ENCODE measurements around the gene CDK14.

The CDK14 gene

GRCh38 chr7:90710466-90710850, 114.3 kb downstream of the CDK14 start:
- DNase-seq (ENCODE audit: insufficient read length) = no peak
- peak; percentile 81 for FAIRE-seq

GRCh38 chr7:90713628-90714027, 117.5 kb downstream of the CDK14 start:
- FAIRE-seq (peak; percentile 9), DNase-seq (ENCODE audit: insufficient read length) (no peak)
- TF ChIP-seq POLR2AphosphoS5 (IDR thresholded peaks at IDR 0.05; ENCODE audit: low read depth, low read length) = no peak
- no peak for TF ChIP-seq TAF1 (IDR thresholded peaks at IDR 0.05; ENCODE audit: borderline replicate concordance, low read depth, low read length)
- TF ChIP-seq POLR2A (IDR thresholded peaks at IDR 0.05; ENCODE audit: low read depth, low read length) = no peak

More at GRCh38 chr7:90710466-90710850, 114.3 kb downstream of the CDK14 start:
- no peak for TF ChIP-seq POLR2AphosphoS5 (IDR thresholded peaks at IDR 0.05; ENCODE audit: low read depth, low read length)
- no peak for TF ChIP-seq POLR2A (IDR thresholded peaks at IDR 0.05; ENCODE audit: low read depth, low read length)
- TF ChIP-seq TAF1 (IDR thresholded peaks at IDR 0.05; ENCODE audit: borderline replicate concordance, low read depth, low read length) = no peak

GRCh38 chr7:90715067-90715466, 118.9 kb downstream of the CDK14 start:
- DNase-seq (ENCODE audit: insufficient read length) (no peak), FAIRE-seq (peak; percentile 77)
- no peak for TF ChIP-seq POLR2A (IDR thresholded peaks at IDR 0.05; ENCODE audit: low read depth, low read length)
- TF ChIP-seq POLR2AphosphoS5 (IDR thresholded peaks at IDR 0.05; ENCODE audit: low read depth, low read length) = no peak
- no peak for TF ChIP-seq TAF1 (IDR thresholded peaks at IDR 0.05; ENCODE audit: borderline replicate concordance, low read depth, low read length)

GRCh38 chr7:90717296-90718060, 121.4 kb downstream of the CDK14 start:
- DNase-seq (ENCODE audit: insufficient read length) (no peak), FAIRE-seq (no peak)
- TF ChIP-seq TAF1 (IDR thresholded peaks at IDR 0.05; ENCODE audit: borderline replicate concordance, low read depth, low read length) (no peak), POLR2AphosphoS5 (IDR thresholded peaks at IDR 0.05; ENCODE audit: low read depth, low read length) (no peak), POLR2A (IDR thresholded peaks at IDR 0.05; ENCODE audit: low read depth, low read length) (no peak)

- TF ChIP-seq POLR2AphosphoS5 (IDR thresholded peaks at IDR 0.05; ENCODE audit: low read depth, low read length) (no peak), POLR2A (IDR thresholded peaks at IDR 0.05; ENCODE audit: low read depth, low read length) (no peak), TAF1 (IDR thresholded peaks at IDR 0.05; ENCODE audit: borderline replicate concordance, low read depth, low read length) (no peak)
- FAIRE-seq (no peak), DNase-seq (ENCODE audit: insufficient read length) (no peak)
Observed at GRCh38 chr7:90719155-90719554, 123.0 kb downstream of the CDK14 start.

GRCh38 chr7:90720984-90721760, 125.1 kb downstream of the CDK14 start:
- DNase-seq (ENCODE audit: insufficient read length) (no peak), FAIRE-seq (peak; percentile 21)
- TF ChIP-seq TAF1 (IDR thresholded peaks at IDR 0.05; ENCODE audit: borderline replicate concordance, low read depth, low read length) = no peak
- no peak for TF ChIP-seq POLR2A (IDR thresholded peaks at IDR 0.05; ENCODE audit: low read depth, low read length)
- no peak for TF ChIP-seq POLR2AphosphoS5 (IDR thresholded peaks at IDR 0.05; ENCODE audit: low read depth, low read length)

- FAIRE-seq = no peak
Observed at GRCh38 chr7:90721869-90722431, 125.8 kb downstream of the CDK14 start.

GRCh38 chr7:90723233-90723632, 127.1 kb downstream of the CDK14 start:
- TF ChIP-seq POLR2AphosphoS5 (IDR thresholded peaks at IDR 0.05; ENCODE audit: low read depth, low read length) (no peak), POLR2A (IDR thresholded peaks at IDR 0.05; ENCODE audit: low read depth, low read length) (no peak), TAF1 (IDR thresholded peaks at IDR 0.05; ENCODE audit: borderline replicate concordance, low read depth, low read length) (no peak)
- no peak for FAIRE-seq
- DNase-seq (ENCODE audit: insufficient read length) = no peak

More at GRCh38 chr7:90721869-90722431, 125.8 kb downstream of the CDK14 start:
- DNase-seq (ENCODE audit: insufficient read length) = no peak
- TF ChIP-seq POLR2AphosphoS5 (IDR thresholded peaks at IDR 0.05; ENCODE audit: low read depth, low read length) = no peak
- TF ChIP-seq POLR2A (IDR thresholded peaks at IDR 0.05; ENCODE audit: low read depth, low read length) = no peak
- TF ChIP-seq TAF1 (IDR thresholded peaks at IDR 0.05; ENCODE audit: borderline replicate concordance, low read depth, low read length) = no peak

- FAIRE-seq (no peak), DNase-seq (ENCODE audit: insufficient read length) (no peak)
Observed at GRCh38 chr7:90723866-90724265, 127.7 kb downstream of the CDK14 start.

GRCh38 chr7:90726120-90726519, 130.0 kb downstream of the CDK14 start:
- FAIRE-seq (peak; percentile 67), DNase-seq (ENCODE audit: insufficient read length) (no peak)
- TF ChIP-seq POLR2A (IDR thresholded peaks at IDR 0.05; ENCODE audit: low read depth, low read length) (no peak), TAF1 (IDR thresholded peaks at IDR 0.05; ENCODE audit: borderline replicate concordance, low read depth, low read length) (no peak), POLR2AphosphoS5 (IDR thresholded peaks at IDR 0.05; ENCODE audit: low read depth, low read length) (no peak)

More at GRCh38 chr7:90723866-90724265, 127.7 kb downstream of the CDK14 start:
- no peak for TF ChIP-seq POLR2A (IDR thresholded peaks at IDR 0.05; ENCODE audit: low read depth, low read length)
- TF ChIP-seq TAF1 (IDR thresholded peaks at IDR 0.05; ENCODE audit: borderline replicate concordance, low read depth, low read length) = no peak
- no peak for TF ChIP-seq POLR2AphosphoS5 (IDR thresholded peaks at IDR 0.05; ENCODE audit: low read depth, low read length)

GRCh38 chr7:90726623-90727022, 130.5 kb downstream of the CDK14 start:
- DNase-seq (ENCODE audit: insufficient read length) = no peak
- TF ChIP-seq POLR2A (IDR thresholded peaks at IDR 0.05; ENCODE audit: low read depth, low read length) = no peak
- no peak for TF ChIP-seq TAF1 (IDR thresholded peaks at IDR 0.05; ENCODE audit: borderline replicate concordance, low read depth, low read length)
- no peak for TF ChIP-seq POLR2AphosphoS5 (IDR thresholded peaks at IDR 0.05; ENCODE audit: low read depth, low read length)
- peak; percentile 82 for FAIRE-seq
